GM12878 (cell line): ENCODE results near the gene HMX3. TPM values are rescaled to one million over a fixed set of nuclear protein-coding genes. Genes with fewer than 3 reads are reported as not detected.

Experiments
- ATAC-seq: fragments of 200-7000 bp; cut with Tn5 transposase; 3 replicates; pipeline ENCODE4 v1.9.1; 2020; ENCODE audit warnings: mild to moderate bottlenecking, moderate library complexity
- BruUV-seq: library from RNA; stranded (reverse); fragments of 400-500 nt; replicated peaks from 2 replicates; lab custom pipeline; 2021; lab: Mats Ljungman, UMichigan
- CTCF ChIA-PET: fragments of 300-600 bp; sonication (Branson Sonifier 250); formaldehyde crosslinking; extraction: SDS; loops from one replicate; lab custom pipeline; 2021; ENCODE audit warnings: inconsistent platforms; lab: Yijun Ruan, JAX
- POLR2A ChIA-PET: fragments of 350-600 bp; formaldehyde crosslinking; extraction: SDS; loops from one replicate; lab custom pipeline; 2021; ENCODE audit warnings: inconsistent platforms; lab: Charles Lee
- RAD21 ChIA-PET: fragments of 300-600 bp; sonication (Branson Sonifier 250); formaldehyde crosslinking; loops from one replicate; lab custom pipeline; 2023; ENCODE audit warnings: antibody characterized with exemption; ENCODE audit not compliant: unreplicated experiment; lab: Charles Lee
- SMC1A ChIA-PET: fragments of 300-600 bp; sonication (Branson Sonifier 250); formaldehyde crosslinking; loops from one replicate; lab custom pipeline; 2023; ENCODE audit not compliant: unreplicated experiment, uncharacterized antibody; lab: Charles Lee
- DNase-seq: peaks from one replicate; pipeline ENCODE4 v3.0.0-alpha.2; 2011; ENCODE audit warnings: low read depth, low spot score
- FAIRE-seq: peaks from 3 replicates; lab custom pipeline; 2011; peaks lifted over from hg19 to GRCh38; lab: Jason Lieb, UNC
- H2AFZ ChIP-seq: 2 replicates; pipeline ENCODE4 v1.6.0; 2011; ENCODE audit warnings: low read depth, low read length, control low read depth; ENCODE audit not compliant: control insufficient read depth
- H3K27ac ChIP-seq: 2 replicates; pipeline ENCODE4 v1.5.1; 2011; ENCODE audit warnings: control low read depth; ENCODE audit not compliant: control insufficient read depth, insufficient read depth
- H3K27me3 ChIP-seq, 2 experiments: replicated peaks in 1 of 2; 2 replicates each; pipeline versions ENCODE4 v1.6.0 to v1.6.1; 2011; ENCODE audit warnings: low read length in 1 of 2; ENCODE audit not compliant: control insufficient read depth in 2 of 2, insufficient read depth in 2 of 2
- H3K36me3 ChIP-seq, 2 experiments: 2 replicates each; pipeline ENCODE4 v1.5.1; 2011; ENCODE audit warnings: low read length in 1 of 2; ENCODE audit not compliant: control insufficient read depth in 2 of 2, insufficient read depth in 2 of 2
- H3K4me1 ChIP-seq: 2 replicates; pipeline ENCODE4 v1.6.1; 2011; ENCODE audit warnings: mild to moderate bottlenecking, low read length, moderate library complexity, mixed read lengths; ENCODE audit not compliant: control insufficient read depth, insufficient read depth
- H3K4me2 ChIP-seq: 2 replicates; pipeline ENCODE4 v1.6.0; 2011; ENCODE audit warnings: control low read depth; ENCODE audit not compliant: control insufficient read depth, insufficient read depth
- H3K4me3 ChIP-seq: fragments of 200-600 bp; sonication (generic); 2 replicates; pipeline ENCODE4 v1.5.1; 2016
- H3K79me2 ChIP-seq: 2 replicates; pipeline ENCODE4 v1.6.0; 2011; ENCODE audit warnings: low read length; ENCODE audit not compliant: control insufficient read depth, insufficient read depth
- H3K9ac ChIP-seq: 2 replicates; pipeline ENCODE4 v1.8.0; 2011; ENCODE audit warnings: low read length, control low read depth, mixed read lengths; ENCODE audit not compliant: control insufficient read depth, insufficient read depth
- H3K9me3 ChIP-seq: replicated peaks from 3 replicates; pipeline ENCODE4 v1.5.1; 2011; ENCODE audit warnings: mild to moderate bottlenecking, low read length; ENCODE audit not compliant: control insufficient read depth, insufficient read depth
- H4K20me1 ChIP-seq: 2 replicates; pipeline ENCODE4 v1.6.0; 2011; ENCODE audit not compliant: control insufficient read depth, insufficient read depth
- CEBPB ChIP-seq, 2 experiments: fragments of 150-350 bp in 1 of 2; IDR thresholded peaks; 2 replicates each; pipeline ENCODE4 v1.6.1; 2012 to 2014; ENCODE audit warnings: low read depth in 2 of 2, low read length in 2 of 2, borderline replicate concordance in 1 of 2, inconsistent platforms in 1 of 2
- FOXK2 ChIP-seq: fragments of 450-650 bp; IDR thresholded peaks from 2 replicates; pipeline ENCODE4 v1.6.1; 2017; ENCODE audit warnings: mild to moderate bottlenecking, moderate library complexity
- GABPA ChIP-seq: IDR thresholded peaks from 2 replicates; pipeline ENCODE4 v1.6.1; 2014; ENCODE audit warnings: antibody characterized with exemption, low read depth, mild to moderate bottlenecking, inconsistent platforms
- RB1 ChIP-seq: fragments of 450-650 bp; formaldehyde crosslinking; IDR thresholded peaks from 2 replicates; pipeline ENCODE4 v1.6.1; 2017; ENCODE audit warnings: mild to moderate bottlenecking, borderline replicate concordance
- WGBS: methylation state at CpG from one replicate; pipeline ENCODE4 v1.1.6; 2016; ENCODE audit warnings: low lambda C conversion rate; ENCODE audit not compliant: insufficient replicate concordance, insufficient coverage; ENCODE audit errors: missing lambda C conversion rate; 5-methylcytosine and 5-hydroxymethylcytosine counted together
- in situ Hi-C: fragments of 300-500 bp; cut with MboI; formaldehyde crosslinking; loops from 9 replicates; pipeline ENCODE4 v1.14.3; 2018; ENCODE audit warnings: mixed read lengths
- intact Hi-C: fragments of 100-400 bp; cut with micrococcal nuclease; formaldehyde crosslinking; loops from one replicate; pipeline ENCODE4 v1.14.2; 2022; ENCODE audit not compliant: unreplicated experiment
- polyA plus RNA-seq, 11 experiments: library from polyadenylated mRNA; depleted of rRNA in 4 of 11; unstranded in 6 of 11; stranded (reverse) in 5 of 11; fragments of >200 nt; fragmentation: Nextera tagmentation in 4 of 11; fragmentation: Illumina TruSeq in 1 of 11; extraction: Ambion mirVana in 4 of 11; extraction: Trizol in 1 of 11; gene quantifications; 1 replicate in 1 of 11; 2 replicates in 10 of 11; pipeline versions ENCODE4 v1.2.1 to v1.2.3, GENCODE V29; 2011 to 2016; ENCODE audit warnings: inconsistent platforms in 2 of 11, missing spikeins in 2 of 11, low read depth in 1 of 11
- total RNA-seq, 4 experiments: library from RNA; depleted of rRNA in 3 of 4; stranded (reverse); fragments of >200 nt in 3 of 4; fragmentation: Illumina TruSeq in 1 of 4; extraction: Trizol in 1 of 4; gene quantifications; 2 replicates each; pipeline versions ENCODE4 v1.2.1 to v1.2.3, GENCODE V29; 2013 to 2021
- TF ChIP-seq, protein P1 (sequence below): IDR thresholded peaks from 2 replicates; pipeline ENCODE4 v1.6.1; 2012; ENCODE audit warnings: low read depth, low read length, improper control_type of control experiment
- TF ChIP-seq, protein P2 (sequence below): fragments of 450-650 bp; IDR thresholded peaks from 2 replicates; pipeline ENCODE4 v1.6.1; 2017; ENCODE audit warnings: mild to moderate bottlenecking, moderate library complexity
- TF ChIP-seq, protein P3 (sequence below), 3 experiments: IDR thresholded peaks in 2 of 3; conservative IDR thresholded peaks in 1 of 3; 2 replicates each; pipeline ENCODE4 v1.5.1; 2011; ENCODE audit warnings: low read depth in 3 of 3, low read length in 3 of 3, mild to moderate bottlenecking in 3 of 3, control low read depth in 2 of 3, moderate library complexity in 2 of 3, inconsistent platforms in 1 of 3, mixed read lengths in 1 of 3; ENCODE audit not compliant: control insufficient read depth in 2 of 3, insufficient read depth in 1 of 3; ENCODE audit errors: extremely low read depth in 1 of 3

The HMX3 gene
- total and polyA plus RNA-seq, 10 of the 15 experiments (the other 5 are each of a cell fraction or from before 2014, with no cell fraction given), result 0.63 to 60.5 (median 15.3) TPM; not detected in 2

DNA sequence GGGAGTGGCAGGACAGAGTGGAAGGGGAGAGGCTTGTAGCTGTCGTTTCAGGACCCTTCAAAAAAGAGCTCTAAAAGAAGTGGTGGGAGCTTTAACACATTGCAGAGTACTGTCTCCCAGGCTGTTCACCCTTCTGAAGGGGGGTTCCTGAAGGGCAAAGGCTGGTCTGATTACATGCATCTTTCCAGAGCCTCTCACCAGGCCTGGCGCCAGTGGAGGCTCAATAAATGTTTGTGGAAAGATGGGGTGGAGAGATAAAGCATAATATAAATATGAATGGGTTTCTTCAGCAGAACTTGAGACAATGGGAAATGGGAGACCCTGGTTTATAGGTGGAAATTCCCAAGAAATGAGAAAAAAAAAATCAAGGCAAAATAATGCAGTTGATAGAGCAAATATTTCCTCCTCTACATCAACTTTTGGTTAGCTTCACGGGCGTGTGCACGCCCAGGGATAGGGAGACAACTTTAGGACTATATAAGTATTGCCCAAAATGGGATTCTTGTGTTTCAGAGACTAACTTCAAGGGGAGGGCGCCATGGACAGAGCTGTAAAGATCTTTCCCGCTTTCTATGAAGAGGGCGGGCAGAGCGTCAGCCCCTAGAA lies 17.8 kb downstream of the HMX3 start:
- Histone ChIP-seq H3K4me1 (peaks cover 21% of the 10 kb centered on the region), H3K9me3 (no peaks in the 10 kb centered on the region), H3K27ac (no peak overlapping the region), H3K27me3 (peaks cover 1 to 5% of the 10 kb centered on the region in 2 experiments; a peak in 3 of 4 replicates), H3K9ac (no peak overlapping the region), H3K36me3 (peaks cover 0 to 19% of the 10 kb centered on the region in 2 experiments), H4K20me1 (no peaks in the 10 kb centered on the region; the same call in none of the 2 replicates), H3K4me3 (no peak overlapping the region), H3K4me2 (no peak overlapping the region), H2AFZ (peak overlapping the region; percentile 72), H3K79me2 (peaks cover 67% of the 10 kb centered on the region)
- TF ChIP-seq GABPA, result no peak
- TF ChIP-seq RB1, result peak; percentile 38; the same call in 1 of the 2 replicates
- no peak for TF ChIP-seq FOXK2
- TF ChIP-seq, protein P1, sequence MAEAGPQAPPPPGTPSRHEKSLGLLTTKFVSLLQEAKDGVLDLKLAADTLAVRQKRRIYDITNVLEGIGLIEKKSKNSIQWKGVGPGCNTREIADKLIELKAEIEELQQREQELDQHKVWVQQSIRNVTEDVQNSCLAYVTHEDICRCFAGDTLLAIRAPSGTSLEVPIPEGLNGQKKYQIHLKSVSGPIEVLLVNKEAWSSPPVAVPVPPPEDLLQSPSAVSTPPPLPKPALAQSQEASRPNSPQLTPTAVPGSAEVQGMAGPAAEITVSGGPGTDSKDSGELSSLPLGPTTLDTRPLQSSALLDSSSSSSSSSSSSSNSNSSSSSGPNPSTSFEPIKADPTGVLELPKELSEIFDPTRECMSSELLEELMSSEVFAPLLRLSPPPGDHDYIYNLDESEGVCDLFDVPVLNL, result peak; percentile 81
- no peak for TF ChIP-seq CEBPB (IDR thresholded peaks at IDR 0.05; ENCODE audit: borderline replicate concordance in 1 of 2, low read depth in 2 of 2, low read length in 2 of 2)
- TF ChIP-seq, protein P2, sequence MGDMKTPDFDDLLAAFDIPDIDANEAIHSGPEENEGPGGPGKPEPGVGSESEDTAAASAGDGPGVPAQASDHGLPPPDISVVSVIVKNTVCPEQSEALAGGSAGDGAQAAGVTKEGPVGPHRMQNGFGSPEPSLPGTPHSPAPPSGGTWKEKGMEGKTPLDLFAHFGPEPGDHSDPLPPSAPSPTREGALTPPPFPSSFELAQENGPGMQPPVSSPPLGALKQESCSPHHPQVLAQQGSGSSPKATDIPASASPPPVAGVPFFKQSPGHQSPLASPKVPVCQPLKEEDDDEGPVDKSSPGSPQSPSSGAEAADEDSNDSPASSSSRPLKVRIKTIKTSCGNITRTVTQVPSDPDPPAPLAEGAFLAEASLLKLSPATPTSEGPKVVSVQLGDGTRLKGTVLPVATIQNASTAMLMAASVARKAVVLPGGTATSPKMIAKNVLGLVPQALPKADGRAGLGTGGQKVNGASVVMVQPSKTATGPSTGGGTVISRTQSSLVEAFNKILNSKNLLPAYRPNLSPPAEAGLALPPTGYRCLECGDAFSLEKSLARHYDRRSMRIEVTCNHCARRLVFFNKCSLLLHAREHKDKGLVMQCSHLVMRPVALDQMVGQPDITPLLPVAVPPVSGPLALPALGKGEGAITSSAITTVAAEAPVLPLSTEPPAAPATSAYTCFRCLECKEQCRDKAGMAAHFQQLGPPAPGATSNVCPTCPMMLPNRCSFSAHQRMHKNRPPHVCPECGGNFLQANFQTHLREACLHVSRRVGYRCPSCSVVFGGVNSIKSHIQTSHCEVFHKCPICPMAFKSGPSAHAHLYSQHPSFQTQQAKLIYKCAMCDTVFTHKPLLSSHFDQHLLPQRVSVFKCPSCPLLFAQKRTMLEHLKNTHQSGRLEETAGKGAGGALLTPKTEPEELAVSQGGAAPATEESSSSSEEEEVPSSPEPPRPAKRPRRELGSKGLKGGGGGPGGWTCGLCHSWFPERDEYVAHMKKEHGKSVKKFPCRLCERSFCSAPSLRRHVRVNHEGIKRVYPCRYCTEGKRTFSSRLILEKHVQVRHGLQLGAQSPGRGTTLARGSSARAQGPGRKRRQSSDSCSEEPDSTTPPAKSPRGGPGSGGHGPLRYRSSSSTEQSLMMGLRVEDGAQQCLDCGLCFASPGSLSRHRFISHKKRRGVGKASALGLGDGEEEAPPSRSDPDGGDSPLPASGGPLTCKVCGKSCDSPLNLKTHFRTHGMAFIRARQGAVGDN, result no peak
- TF ChIP-seq, protein P3, sequence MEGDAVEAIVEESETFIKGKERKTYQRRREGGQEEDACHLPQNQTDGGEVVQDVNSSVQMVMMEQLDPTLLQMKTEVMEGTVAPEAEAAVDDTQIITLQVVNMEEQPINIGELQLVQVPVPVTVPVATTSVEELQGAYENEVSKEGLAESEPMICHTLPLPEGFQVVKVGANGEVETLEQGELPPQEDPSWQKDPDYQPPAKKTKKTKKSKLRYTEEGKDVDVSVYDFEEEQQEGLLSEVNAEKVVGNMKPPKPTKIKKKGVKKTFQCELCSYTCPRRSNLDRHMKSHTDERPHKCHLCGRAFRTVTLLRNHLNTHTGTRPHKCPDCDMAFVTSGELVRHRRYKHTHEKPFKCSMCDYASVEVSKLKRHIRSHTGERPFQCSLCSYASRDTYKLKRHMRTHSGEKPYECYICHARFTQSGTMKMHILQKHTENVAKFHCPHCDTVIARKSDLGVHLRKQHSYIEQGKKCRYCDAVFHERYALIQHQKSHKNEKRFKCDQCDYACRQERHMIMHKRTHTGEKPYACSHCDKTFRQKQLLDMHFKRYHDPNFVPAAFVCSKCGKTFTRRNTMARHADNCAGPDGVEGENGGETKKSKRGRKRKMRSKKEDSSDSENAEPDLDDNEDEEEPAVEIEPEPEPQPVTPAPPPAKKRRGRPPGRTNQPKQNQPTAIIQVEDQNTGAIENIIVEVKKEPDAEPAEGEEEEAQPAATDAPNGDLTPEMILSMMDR (IDR thresholded peaks at IDR 0.05 in 2 of 3, conservative IDR thresholded peaks at IDR 0.05 in 1 of 3; ENCODE audit: control insufficient read depth in 2 of 3, extremely low read depth in 1 of 3, insufficient read depth in 1 of 3, low read depth in 3 of 3, low read length in 3 of 3), result no peak
- DNase-seq (no peak), FAIRE-seq (no peak), ATAC-seq (no peak)
- intact Hi-C loops (loop anchor here (5.0 kb wide), 2 partner anchors 239 to 399 kb away; no protein-coding TSS in a partner anchor), in situ Hi-C loops (loop anchor here (5.0 kb wide), 1 partner anchor 239 kb away; no protein-coding TSS in a partner anchor)
- RAD21 ChIA-PET, result interaction anchor here (0.5 to 1.8 kb wide), 9 partner anchors 12 to 404 kb away, joined by 3 to 9 read pairs (median 4); no protein-coding TSS in a partner anchor
- SMC1A ChIA-PET, result interaction anchor here (0.5 to 1.5 kb wide), 6 partner anchors 9 to 633 kb away, joined by 3 to 6 read pairs (median 4); no protein-coding TSS in a partner anchor
- POLR2A ChIA-PET, result interaction anchor here (0.6 to 1.3 kb wide), 11 partner anchors 9 to 691 kb away, joined by 3 to 6 read pairs (median 4); no protein-coding TSS in a partner anchor
- 27% methylated on average over 9 of the region's 9 CpGs for WGBS
- CTCF ChIA-PET, result interaction anchor here (0.7 to 1.5 kb wide), 11 partner anchors 13 to 1588 kb away, joined by 3 to 5 read pairs (median 4); no protein-coding TSS in a partner anchor
- BruUV-seq, result no TSS peak
